DMS153 treated with DMSO at 0.1 percent for 48 hours (cell line): ENCODE data around the gene SS18L1.

Experiments used
- DNase-seq: peaks from one replicate; lab custom pipeline; 2025; ENCODE audit not compliant: unreplicated experiment; lab: John Stamatoyannopoulos, UW

The SS18L1 gene

GRCh38 chr20:62208795-62209755 is 65.5 kb downstream of the SS18L1 start:
- peak; percentile 42 for DNase-seq

- DNase-seq, result no peak
These were observed 66.4 kb downstream of the SS18L1 start for GRCh38 chr20:62209850-62210495.

GRCh38 chr20:62210496-62210855 is 66.9 kb downstream of the SS18L1 start:
- DNase-seq, result peak; percentile 78

- no peak for DNase-seq
These were observed 67.6 kb downstream of the SS18L1 start for GRCh38 chr20:62211216-62211615.

GRCh38 chr20:62211769-62212288 is 68.3 kb downstream of the SS18L1 start:
- no peak for DNase-seq

GRCh38 chr20:62212299-62212698 is 68.7 kb downstream of the SS18L1 start:
- no peak for DNase-seq

- no peak for DNase-seq
These were observed 70.5 kb downstream of the SS18L1 start for GRCh38 chr20:62214067-62214466.

- DNase-seq, result no peak
These were observed 71.7 kb downstream of the SS18L1 start for GRCh38 chr20:62215020-62215990.

GRCh38 chr20:62215991-62216635 is 72.5 kb downstream of the SS18L1 start:
- no peak for DNase-seq

- no peak for DNase-seq
These were observed 73.3 kb downstream of the SS18L1 start for GRCh38 chr20:62216636-62217566.

- DNase-seq, result no peak
These were observed 74.6 kb downstream of the SS18L1 start for GRCh38 chr20:62217913-62218773.

GRCh38 chr20:62219101-62219991 is 75.8 kb downstream of the SS18L1 start:
- DNase-seq, result no peak

GRCh38 chr20:62219992-62220665 is 76.6 kb downstream of the SS18L1 start, which contains the start of gene HRH3:
HRH3 (minus strand) TSS chr20:62220278; CDS start chr20:62219970, 308 bp downstream.
- no peak for DNase-seq

GRCh38 chr20:62220666-62221568 is 77.3 kb downstream of the SS18L1 start:
- DNase-seq, result no peak

- DNase-seq, result no peak
These were observed 78.8 kb downstream of the SS18L1 start for GRCh38 chr20:62222266-62222850.
